Measurements from ENCODE around the gene LTBP1. TPM values are rescaled to one million over a fixed set of nuclear protein-coding genes. Genes with fewer than 3 reads are reported as not detected.
"Not testable (repeated sequence)": the region's sequence is repeated elsewhere in the genome, so short reads cannot be mapped to it uniquely, and the experiment has no call there.

The LTBP1 gene
- total RNA-seq, 3 donors from 2014 or later: 14.3 to 38.4 (median 33.6) TPM

- no peaks in the 10 kb centered on the region for H3K36me3 ChIP-seq (ENCODE audit: low read depth)
- TF ChIP-seq, protein P1, sequence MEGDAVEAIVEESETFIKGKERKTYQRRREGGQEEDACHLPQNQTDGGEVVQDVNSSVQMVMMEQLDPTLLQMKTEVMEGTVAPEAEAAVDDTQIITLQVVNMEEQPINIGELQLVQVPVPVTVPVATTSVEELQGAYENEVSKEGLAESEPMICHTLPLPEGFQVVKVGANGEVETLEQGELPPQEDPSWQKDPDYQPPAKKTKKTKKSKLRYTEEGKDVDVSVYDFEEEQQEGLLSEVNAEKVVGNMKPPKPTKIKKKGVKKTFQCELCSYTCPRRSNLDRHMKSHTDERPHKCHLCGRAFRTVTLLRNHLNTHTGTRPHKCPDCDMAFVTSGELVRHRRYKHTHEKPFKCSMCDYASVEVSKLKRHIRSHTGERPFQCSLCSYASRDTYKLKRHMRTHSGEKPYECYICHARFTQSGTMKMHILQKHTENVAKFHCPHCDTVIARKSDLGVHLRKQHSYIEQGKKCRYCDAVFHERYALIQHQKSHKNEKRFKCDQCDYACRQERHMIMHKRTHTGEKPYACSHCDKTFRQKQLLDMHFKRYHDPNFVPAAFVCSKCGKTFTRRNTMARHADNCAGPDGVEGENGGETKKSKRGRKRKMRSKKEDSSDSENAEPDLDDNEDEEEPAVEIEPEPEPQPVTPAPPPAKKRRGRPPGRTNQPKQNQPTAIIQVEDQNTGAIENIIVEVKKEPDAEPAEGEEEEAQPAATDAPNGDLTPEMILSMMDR (IDR thresholded peaks at IDR 0.05): no peak
- H3K9me3 ChIP-seq: no peaks in the 10 kb centered on the region
- intact Hi-C loops (cut with DNase I, micrococcal nuclease): no loop called here
- no peaks in the 10 kb centered on the region for H3K4me1 ChIP-seq (ENCODE audit: low read depth)
- no peak for ATAC-seq
- H3K4me3 ChIP-seq: no peak overlapping the region
- DNase-seq: no peak
Observed at GRCh38 chr2:32918774-32919173, 28.0 kb upstream of the LTBP1 start.

DNA sequence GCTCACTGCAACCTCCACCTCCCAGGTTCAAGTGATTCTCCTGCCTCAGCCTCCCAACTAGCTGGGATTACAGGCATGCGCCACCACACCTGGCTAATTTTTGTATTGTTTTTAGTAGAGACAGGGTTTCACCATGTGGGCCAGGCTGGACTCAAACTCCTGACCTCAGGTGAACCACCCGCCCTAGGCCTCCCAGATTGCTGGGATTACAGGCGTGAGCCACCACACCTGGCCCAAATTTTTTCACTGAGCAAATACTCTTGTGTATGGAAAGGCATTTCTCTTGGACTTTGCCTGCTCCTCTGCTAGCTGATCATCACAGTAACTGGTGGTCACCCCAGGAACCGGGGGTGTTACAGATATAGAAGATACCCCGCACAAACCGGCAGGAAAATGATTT is 26.9 kb upstream of the LTBP1 start:
- H3K9me3 ChIP-seq; H3K4me1 ChIP-seq (ENCODE audit: low read depth); H3K36me3 ChIP-seq (ENCODE audit: low read depth); intact Hi-C loops (cut with DNase I, micrococcal nuclease); DNase-seq; ATAC-seq; H3K4me3 ChIP-seq: not testable (repeated sequence)

DNA sequence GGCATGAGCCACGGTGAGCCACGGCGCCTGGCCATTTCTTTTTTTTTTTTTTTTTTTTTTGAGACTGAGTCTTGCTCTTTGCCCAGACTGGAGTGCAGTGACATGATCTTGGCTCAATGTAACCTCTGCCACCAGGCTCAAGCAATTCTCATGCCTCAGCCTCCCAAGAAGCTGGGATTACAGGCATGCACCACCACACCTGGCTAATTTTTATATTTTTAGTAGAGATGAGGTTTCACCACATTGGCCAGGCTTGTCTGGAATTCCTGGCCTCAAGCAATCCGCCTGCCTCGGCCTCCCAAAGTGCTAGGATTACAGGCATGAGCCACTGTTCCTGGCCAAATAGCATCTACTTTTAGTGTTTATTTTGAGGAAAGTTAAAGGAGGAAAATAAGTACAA is 25.3 kb upstream of the LTBP1 start:
- DNase-seq; H3K36me3 ChIP-seq (ENCODE audit: low read depth); H3K9me3 ChIP-seq; intact Hi-C loops (cut with DNase I, micrococcal nuclease); H3K4me1 ChIP-seq (ENCODE audit: low read depth); H3K4me3 ChIP-seq; ATAC-seq: not testable (repeated sequence)

DNA sequence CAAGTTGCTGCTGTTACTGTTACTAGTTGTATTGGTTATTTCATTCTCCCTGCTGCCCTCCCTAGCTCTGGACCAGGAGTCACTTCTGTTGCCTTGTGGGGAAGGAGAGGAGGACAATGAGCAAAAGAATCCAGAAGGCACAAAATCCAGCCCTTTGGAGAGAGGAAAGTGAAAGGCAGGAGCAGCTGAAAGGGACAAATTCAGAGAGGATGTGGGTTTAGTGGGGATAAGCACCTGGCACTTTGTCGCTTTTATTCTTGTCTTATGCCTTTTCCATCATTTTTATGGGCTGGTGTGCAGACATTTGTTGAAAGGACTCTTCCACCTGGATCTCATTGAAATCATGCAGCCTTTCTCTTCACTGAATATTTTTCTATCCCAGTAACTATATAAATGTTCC is 24.3 kb upstream of the LTBP1 start:
- Histone ChIP-seq H3K4me1 (ENCODE audit: low read depth) (no peaks in the 10 kb centered on the region), H3K36me3 (ENCODE audit: low read depth) (no peaks in the 10 kb centered on the region), H3K4me3 (no peak overlapping the region), H3K9me3 (no peaks in the 10 kb centered on the region)
- intact Hi-C loops (cut with DNase I, micrococcal nuclease): no loop called here
- TF ChIP-seq, protein P1 (IDR thresholded peaks at IDR 0.05): no peak
- DNase-seq (no peak), ATAC-seq (no peak)

- DNase-seq (no peak), ATAC-seq (no peak)
- intact Hi-C loops (cut with DNase I, micrococcal nuclease): no loop called here
- no peak overlapping the region for H3K4me3 ChIP-seq
- H3K9me3 ChIP-seq: no peaks in the 10 kb centered on the region
- H3K36me3 ChIP-seq (ENCODE audit: low read depth): no peaks in the 10 kb centered on the region
- H3K4me1 ChIP-seq (ENCODE audit: low read depth): no peaks in the 10 kb centered on the region
- TF ChIP-seq, protein P1 (IDR thresholded peaks at IDR 0.05): no peak
Observed at GRCh38 chr2:32923109-32923508, 23.6 kb upstream of the LTBP1 start.

GRCh38 chr2:32925283-32925815 is 21.4 kb upstream of the LTBP1 start:
- H3K4me3 ChIP-seq: no peak overlapping the region
- no peaks in the 10 kb centered on the region for H3K4me1 ChIP-seq (ENCODE audit: low read depth)
- no peaks in the 10 kb centered on the region for H3K9me3 ChIP-seq
- TF ChIP-seq, protein P1 (IDR thresholded peaks at IDR 0.05): no peak
- intact Hi-C loops (cut with DNase I, micrococcal nuclease): no loop called here
- no peak for DNase-seq
- no peak for ATAC-seq
- no peaks in the 10 kb centered on the region for H3K36me3 ChIP-seq (ENCODE audit: low read depth)

All from mucosa of descending colon (tissue), 3 donors.